ENCODE data around the gene RELL1.
A peak's percentile ranks its signal among the peaks of the same experiment; 100 is the strongest.
"Not testable (repeated sequence)": the region's sequence is repeated elsewhere in the genome, so short reads cannot be mapped to it uniquely, and the experiment has no call there.

Gene RELL1

DNA sequence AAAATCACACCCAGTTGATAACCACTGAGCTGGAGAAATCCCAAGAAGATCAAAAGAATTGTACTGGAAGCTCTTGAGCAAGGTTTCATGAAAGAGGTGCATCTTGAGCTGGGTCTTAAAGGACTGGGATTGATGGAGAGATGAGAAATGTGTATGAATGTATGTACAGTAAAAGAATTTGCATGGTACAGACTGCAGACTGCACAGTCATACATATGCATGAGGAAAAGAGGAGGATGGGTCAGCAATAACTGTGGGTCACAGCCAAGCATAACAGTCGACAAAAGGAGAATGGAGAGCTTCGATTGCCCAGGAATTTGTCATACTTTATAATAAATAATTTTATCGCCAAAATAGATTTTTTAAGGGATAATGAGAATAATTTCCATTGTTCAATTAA lies 4.8 kb upstream of the RELL1 start:
- DNase-seq, result no peak

DNA sequence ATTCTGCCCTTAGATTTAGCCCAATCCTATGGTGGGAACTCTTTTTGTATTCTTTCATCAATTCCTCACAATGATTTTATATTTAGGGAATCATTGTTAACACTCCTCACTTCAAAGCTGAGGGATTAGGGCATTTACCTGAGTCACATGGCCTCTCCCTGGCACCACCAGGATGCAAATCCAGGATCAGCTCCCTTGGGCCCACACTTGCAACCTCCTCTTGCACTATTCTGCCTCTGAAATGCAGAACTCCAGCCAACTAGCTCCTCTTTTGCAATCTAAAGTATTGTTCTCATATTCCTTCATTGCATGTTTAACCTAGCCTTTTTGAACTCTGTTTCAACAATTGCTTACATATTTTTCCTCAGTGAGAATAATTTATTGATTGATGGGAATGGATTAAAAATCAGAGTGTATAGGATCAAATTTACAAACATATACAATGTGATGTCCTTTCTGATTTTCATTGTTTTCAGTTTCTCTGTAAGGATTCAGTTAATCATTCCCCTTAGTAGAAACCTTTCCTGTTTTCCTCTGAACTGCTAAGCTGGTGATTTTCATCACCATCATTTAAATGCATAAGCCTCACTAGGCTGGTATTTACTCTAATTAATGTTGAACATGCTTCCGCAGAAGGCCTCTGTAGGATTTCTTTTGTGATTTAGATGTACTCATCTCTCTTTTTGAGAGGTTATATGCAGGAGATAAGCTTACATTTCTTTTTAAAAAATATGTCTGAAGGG lies 3.3 kb upstream of the RELL1 start:
- no peak for DNase-seq

DNA sequence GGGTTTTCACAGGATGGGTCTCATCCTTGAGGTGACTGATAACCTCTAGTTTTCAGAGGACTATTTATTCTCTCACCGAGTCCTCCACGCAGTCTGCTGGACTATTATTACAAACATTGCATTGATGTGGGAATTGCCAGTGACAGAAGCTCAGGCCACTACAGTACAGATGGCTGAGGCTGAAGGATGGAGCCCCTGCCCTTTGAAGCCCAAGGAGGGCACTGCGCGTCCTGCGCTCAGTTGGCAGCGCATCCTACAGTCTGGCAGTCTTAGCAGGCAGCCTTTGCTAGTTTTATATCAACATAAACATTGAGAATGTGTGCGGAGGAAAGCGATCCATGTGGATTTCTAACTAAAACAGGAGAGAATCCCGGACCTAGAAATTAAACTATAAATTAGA lies 1.5 kb upstream of the RELL1 start:
- DNase-seq, result no peak

DNA sequence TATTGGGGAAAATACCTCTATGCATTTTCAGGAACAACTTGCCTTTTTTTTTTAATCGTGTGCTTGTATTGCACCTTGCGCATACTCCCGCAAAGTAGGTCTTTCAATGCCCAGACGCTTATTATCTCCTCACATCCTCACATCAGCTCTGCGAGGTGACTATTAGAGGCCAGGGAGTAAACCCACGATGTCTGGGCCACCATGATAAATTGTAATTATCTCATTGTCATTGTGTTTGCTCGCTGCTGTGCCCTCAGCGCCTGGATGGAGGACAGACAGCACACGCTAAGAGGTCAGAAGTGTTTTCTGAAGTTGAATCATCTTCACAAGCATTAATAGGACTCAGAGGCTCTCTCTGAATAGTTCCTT lies 1.0 kb upstream of the RELL1 start:
- no peak for DNase-seq

DNA sequence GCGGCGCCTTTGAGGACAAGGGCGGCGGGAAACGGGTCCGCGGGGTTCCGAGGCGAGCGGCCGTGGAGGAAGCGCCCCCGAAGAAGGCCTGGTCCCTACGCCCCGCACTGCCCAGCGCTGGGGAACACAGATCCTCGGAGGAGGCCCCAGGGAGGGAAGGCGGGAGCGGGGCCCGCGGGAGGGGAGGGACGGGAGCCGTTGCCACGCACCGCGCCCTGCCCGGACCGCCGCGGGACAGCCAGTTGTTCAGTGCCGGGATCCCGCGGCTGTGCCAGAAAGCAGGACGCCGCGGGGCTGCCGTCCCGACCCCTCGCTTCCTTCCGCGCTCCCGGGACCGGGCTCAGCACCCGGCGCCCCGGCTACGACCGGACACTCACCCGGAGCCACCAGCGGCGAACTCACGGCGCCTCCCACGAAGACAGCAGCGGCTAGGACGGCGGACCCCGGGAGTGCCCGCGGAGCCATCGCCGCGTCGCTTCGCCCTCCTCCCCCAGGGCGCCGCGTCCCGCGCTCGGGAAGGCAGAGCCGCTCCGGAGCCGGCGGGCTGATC lies 278 bp downstream of the RELL1 start:
- no peak for DNase-seq

DNA sequence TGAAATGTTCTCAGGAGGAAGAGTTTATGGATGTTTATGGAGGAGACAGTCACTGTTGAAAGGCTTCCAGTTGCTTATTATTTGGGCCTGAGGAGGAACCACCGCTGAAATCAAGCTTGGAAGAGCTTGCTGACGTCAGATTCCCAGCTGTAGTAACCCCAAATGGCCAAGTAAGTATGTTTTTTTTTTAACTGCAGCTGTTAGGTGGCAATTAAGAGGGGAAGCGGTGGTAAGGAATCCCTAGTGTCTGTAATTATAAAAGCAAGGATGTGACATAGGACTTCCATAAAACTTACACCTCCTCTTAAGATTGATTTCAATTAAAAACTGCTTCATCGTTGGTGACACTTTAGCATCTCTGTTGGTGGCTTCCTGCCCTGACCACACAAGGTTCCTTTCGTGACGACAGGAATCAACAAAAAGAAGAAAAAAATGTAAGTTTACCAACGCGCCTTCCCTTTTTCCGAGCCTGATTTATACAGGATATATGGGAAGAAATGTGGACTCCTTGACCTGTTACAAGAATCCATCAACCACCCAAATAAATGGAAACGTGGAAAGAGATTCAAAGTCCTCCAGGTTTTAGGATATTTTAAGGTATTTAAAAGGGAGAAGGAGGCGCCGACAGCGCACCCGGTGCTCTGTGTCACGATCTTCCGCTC lies 884 bp downstream of the RELL1 start:
- peak; percentile 74 for DNase-seq

DNA sequence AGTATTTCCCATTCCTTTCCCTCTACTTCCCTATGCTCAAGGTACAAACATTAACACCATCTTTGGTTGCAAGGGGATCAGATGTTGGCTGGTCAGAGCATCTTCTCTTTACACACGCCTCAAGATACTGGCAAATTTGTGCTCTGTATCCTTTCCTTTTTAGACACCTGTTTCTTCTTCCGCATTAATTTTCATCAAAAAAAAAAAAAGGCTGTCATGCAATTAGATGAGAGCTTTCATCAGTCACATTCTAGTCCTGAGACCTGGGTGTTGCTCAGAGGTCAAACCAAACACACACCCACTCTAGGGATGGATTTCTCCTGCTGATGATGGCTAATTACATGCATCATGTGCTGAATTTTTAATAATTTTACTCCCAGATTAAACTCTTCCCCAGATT lies 2.0 kb downstream of the RELL1 start:
- no peak for DNase-seq

DNA sequence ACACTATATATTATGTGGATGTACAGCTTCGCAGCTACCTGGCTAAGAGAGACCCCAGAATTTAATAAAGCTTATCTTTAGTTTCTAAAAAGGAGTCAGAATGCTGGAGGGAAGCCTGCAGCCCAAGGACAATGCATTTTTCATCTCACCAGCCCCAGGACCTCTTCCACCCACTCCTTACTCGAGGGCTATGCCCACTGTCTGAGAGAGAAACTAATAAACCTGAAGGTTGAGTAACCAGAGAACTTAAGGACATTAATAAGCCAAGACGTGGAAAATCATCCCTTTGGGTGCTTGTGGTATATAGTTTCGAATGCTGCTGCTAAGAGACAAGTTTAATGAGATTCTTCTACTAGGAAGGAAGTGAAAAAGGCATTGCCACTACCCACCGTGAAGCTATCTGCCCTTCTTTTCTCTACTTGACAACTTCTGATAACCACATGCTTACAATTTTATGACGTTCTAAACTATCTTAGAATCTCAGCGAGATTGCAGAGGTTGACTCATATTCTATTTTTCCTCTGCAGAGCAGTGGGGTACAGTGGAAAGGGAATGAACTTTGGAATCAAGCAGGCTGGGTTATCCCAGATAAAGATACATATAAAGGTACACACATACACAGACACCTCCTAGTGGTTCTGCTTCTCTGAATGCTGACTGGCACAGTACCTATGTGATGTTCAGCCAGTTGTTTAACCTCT lies 3.3 kb downstream of the RELL1 start:
- DNase-seq, result no peak

DNA sequence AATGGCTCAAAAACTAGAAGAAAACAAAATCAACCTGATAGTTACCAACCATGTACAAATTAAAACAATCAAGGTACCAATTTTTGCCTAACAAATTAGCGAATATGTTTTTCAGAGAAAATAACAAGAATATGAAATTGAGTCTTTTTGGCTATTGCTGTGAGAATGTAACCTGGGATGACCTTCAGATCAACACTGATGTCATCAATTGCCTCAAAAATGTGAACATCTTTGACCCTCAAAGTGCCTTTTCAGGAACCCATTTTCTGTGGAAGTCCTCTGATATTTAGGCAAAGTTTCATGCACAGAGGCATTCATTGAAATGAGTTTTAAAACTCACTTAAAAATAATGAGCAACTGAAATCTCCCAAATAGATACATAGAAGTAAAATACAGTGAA lies 6.1 kb downstream of the RELL1 start:
- DNase-seq, result no peak

DNA sequence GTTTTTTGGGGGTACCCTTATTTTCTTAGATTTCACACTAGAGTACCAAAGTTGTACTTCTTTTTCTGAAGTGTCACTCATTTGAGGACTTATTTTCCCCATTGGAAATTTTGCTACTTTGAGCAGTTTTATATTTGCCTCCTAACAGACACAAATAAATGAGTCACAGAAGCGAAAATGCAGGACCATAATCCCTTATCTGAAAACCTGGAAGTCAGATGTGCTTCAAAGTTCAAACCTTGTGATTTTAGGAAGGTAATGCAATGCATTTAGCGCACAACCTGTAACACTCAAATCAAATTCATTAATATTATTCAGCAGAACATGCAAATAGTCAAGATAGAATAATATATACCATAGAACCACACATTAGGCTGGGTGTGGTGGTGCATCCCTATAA lies 6.9 kb downstream of the RELL1 start:
- DNase-seq, result no peak

DNA sequence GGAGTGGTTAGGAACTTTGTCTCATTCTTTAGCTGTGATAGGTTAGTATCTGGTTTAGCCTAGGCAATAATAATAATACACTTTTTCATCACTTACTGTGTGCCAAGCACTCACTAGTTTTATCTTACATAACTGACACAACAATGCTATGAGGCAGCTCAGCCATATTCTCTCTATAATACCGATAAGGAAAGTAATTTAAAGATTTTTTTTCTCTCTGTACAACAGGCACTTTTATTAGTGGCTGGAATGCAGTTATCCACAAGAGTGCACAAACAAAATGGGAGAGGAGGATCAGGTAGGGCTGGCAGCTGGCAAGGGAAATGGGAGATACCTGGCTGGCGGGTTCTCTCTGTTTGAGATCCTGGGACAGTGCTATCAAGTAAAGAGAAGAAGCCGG lies 7.6 kb downstream of the RELL1 start:
- DNase-seq, result no peak

DNA sequence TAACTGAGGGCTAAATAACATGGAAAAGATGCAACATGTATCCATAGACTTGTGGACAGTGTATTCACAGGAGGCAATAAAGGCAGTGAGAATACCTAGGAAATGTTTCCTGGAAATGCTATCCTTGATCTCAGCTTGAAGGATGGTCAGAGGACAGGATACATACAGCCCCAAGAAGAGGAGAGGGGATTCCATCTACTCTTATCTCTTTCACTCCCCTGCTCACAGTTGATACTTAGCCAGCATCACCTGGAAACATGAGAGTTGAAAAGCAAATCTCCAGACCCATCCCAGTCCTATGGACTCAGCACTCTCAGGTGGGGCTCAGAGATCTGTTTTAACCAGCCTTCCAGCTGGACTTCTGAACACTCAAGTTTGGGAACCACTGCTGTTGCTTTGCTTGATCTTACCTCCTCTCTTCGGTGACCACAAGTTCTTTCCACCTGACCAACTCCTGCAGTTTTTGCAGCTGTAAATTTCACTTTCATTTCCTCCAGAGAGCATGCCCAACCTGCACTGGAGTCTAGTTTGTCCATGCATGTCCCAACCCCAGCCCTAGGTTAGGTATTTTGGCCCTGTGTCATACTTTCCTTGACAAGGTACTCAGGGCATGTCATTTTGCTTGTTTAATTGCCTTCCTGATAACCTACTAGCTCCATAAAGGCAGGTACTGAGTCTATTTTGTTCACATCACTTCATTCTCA lies 10.4 kb downstream of the RELL1 start:
- DNase-seq, result peak; percentile 23

DNA sequence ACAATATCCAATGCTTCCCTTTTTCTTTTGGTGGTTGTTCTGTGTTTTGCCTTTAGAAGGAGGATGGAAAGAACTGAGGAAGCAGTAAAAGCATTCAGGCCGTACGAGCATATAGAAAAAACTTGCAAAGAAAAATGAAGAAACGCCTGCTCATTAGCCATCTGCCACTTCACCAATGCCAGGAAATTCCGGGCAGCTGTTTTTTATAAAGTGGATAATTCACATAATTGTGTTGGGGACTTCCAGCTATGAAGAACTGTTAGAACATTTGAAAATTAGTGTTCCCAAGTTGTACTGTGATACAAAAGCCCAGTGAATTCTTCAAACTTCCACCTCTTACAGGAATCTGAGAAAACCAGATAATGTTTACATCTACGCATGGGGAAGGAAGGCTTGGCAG lies 11.7 kb downstream of the RELL1 start:
- no peak for DNase-seq

DNA sequence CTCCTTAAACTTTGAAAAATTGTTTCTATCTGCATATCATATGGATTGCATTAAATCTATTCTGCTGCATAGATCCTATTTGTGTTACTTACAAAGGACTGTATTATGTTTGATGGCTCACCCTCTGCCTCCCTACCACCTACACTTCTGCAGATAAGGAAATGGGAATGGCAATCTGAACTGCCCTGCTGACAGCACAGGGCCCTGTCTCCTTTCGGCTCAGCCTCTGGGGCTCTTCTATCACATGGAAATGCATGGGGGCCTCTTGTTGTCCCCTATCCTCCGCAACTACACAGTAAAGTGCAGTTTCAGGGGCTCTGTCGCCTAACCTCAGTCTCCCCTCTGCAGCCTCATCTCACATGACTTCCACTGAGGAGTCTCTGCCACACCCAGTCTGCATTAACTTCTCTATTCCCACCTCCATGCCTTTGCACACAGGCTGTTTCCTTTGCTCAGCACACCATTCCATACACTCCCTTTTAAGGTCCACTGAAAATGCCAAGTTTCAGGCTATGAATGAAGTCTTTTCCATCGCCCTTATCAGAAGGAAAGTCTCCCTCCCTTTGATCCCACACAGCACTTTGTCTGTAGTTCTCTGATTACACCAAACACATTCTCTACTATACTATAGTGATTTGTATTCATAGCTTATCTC lies 12.5 kb downstream of the RELL1 start:
- DNase-seq, result no peak

DNA sequence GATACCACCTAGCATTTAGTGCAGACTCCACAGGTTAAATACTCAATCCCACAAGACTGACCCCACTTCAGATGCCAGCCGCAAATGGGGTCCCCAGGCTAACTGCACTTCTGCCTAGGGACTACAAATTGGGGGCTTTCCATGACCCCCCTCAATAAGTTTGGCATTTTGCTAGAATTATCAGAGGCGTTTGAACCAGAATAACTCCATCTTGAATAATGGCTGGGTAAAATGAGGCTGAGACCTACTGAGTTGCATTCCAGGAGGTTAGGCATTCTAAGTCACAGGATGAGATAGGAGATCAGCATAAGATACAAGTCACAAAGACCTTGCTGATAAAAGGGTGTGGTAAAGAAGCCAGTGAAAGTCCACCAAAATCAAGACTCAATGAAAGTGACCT lies 15.1 kb downstream of the RELL1 start:
- no peak for DNase-seq

DNA sequence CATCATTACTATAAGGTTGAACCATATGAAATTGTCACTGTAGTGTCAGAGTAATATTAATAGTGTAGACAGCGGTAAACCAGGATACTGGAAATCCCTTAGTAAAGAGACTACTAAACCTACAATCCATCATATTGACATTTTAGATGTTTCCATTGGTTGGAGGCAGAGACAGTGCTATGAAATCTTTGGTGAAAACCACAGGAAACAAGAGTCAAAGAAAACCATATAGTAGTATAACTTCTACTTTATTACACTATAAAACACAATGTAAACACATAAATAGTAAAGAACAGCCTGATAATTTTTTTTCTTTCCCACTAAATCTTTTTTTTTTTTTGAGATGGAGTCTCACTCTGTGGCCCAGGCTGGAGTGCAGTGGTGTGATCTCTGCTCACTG lies 15.9 kb downstream of the RELL1 start:
- no peak for DNase-seq

DNA sequence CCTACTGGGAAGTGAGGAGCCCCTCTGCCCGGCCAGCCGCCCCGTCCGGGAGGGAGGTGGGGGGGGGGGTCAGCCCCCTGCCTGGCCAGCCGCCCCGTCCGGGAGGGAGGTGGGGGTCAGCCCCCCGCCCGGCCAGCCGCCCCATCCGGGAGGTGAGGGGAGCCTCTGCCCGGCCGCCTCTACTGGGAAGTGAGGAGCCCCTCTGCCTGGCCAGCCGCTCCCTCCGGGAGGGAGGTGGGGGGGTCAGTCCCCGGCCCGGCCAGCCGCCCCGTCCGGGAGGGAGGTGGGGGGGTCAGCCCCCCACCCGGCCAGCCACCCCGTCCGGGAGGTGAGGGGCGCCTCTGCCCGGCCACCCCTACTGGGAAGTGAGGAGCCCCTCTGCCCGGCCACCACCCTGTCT lies 17.1 kb downstream of the RELL1 start:
- not testable (repeated sequence) for DNase-seq

DNA sequence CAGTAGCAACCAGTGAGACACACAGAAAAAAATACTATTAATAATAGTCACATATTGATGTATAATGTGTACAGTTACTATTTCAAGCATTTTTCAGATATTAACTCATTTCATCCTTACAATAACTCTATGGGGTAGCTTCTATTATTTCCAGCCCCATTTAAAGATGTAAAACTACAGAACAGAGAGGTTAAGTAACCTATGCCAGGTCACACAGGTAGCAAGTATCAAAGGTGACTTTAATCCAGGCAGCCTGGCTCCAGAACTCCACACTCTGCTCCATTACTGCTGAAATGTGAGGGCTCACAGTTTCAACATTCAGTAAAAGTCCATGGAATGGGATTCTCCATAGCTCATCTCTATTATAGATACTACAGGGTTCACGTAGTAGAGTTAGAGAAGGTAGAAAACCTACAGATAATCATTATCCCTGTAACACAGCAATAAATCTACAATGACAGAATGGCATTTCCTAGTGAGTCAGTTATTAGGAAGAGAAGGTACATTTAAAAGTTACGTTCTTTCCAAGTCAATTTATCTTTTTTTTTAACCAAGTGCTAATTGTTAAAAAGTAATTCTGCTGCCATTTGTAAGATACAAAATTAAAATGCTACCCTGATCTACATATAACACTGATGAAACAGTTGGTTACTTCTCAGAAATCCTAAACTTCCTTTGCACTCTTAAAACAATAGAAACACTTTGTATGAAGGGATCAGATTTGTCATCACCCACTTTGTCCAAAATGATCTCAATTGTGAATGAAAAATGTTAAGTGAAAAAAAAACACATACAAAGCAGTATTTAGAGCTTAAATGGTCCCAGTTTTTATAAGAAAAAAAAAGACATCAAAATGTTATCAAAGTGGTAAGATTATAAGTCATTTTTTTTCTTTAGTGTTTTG lies 18.7 kb downstream of the RELL1 start:
- no peak for DNase-seq

DNA sequence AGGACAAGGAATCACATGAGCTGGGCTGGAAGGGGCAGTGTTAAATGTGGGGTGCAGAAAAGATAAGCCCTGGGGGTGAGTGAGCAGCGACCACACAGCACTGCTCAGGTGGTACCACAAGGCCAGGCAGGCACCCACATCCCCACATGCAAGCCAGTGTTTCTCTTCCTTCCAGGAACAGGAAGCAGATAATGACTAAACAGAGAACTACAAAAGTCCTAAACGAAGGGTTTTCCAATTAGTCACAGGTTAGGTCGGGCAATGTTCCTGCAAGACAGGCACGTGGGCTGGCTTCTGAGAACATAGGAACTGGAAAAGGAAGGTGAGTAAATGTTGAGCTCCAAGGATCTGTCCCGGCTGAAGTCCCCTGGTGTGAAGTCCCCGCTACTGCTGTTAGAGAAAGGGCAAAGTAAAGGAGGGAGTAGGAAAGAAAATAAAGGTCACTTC lies 19.5 kb downstream of the RELL1 start:
- DNase-seq, result peak; percentile 15

DNA sequence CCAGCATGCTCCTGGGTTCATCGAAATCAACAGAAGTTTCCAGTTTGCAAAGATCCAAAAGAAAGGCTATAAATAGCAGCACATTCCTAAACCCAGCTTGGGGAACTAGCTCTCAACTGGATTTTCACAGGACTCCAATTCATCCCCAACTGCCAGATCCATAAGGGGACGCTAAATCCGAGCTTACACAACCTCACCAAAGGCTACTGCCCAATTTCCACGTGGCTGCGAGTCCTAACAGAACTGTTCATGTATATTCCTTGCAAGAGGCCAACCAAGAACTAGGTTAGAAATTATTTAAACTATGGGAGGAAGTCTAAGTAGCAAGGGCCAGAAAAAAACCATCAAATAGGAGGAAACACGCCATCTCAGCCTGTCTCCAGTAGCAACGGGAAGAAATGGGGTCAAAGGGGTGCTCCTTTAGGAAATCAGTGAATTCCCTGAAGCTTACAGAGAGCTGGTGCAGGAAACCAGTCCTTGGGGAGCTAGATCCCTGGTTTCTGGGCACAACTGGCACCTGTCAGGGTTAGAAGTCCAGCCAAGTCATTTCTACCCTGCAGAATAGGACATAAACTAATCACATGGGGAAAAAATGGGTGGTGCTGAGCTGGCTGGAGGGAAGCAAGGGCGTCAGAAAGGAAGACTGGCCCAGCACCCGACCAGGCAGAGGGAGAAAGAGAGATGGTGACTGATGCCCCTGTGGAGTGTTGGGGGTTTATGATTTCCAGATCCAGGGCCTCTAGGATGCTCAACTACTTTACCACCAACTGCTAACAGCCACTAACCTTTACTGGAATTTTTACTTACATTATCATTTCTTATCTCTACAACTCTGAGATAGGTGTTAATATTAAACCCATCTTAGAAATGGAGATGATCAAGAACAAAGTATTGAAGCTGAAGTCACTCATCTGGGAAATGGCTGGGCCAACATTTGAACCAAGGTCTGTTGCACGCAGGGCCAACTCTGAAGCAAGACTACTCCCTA lies 20.5 kb downstream of the RELL1 start:
- no peak for DNase-seq

Data from CD4-positive, alpha-beta T cell treated with Interleukin-10 for 1 hour (primary cell).